Activated CD4-positive, CD25-positive, alpha-beta regulatory T cell treated with anti-CD3 and anti-CD28 coated beads, Interleukin-2, amount 50 U/mL, for 16 hours (primary cell): ENCODE data around the gene ACP5.

ENCODE experiments used
- DNase-seq: peaks from one replicate; pipeline ENCODE4 v3.0.0-alpha.2; 2020; ENCODE audit warnings: low read depth, low spot score

The ACP5 gene

DNA sequence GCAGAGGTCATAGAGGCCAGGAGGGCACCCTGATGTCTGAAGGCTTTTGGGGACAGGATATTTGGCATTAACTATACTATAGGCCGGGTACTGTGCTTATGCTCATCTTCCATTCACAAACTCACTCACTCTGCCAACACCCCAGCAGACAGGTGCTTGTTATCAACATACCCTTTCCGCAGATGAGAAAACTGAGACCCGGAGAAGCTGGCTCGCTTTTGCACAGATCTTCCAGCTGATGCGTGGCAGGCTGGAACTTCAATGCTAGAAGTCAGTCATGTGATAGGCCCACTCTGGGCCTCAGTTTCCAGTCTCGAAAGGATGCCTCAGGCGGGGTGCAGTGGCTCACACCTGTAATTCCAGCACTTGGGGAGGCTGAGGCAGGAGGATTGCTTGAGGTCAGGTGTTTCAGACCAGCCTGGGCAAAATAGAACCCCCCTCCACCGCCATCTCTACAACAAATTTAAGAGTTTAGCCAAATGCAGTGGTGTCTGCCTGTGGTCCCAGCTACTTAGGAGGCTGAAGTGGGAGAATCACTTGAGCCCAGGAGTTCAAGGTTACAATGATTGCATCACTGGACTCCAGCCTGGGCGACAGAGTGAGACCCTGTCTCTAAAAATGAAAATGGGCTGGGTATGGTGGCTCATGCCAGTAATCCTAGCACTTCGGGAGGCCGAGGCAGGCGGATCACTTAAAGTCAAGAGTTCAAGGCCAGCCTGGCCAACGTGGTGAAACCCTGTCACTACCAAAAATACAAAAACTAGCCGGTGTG lies 29.3 kb downstream of the ACP5 start:
- DNase-seq, result no peak

- no peak for DNase-seq
Observed at GRCh38 chr19:11541238-11541637, 36.2 kb downstream of the ACP5 start.

DNA sequence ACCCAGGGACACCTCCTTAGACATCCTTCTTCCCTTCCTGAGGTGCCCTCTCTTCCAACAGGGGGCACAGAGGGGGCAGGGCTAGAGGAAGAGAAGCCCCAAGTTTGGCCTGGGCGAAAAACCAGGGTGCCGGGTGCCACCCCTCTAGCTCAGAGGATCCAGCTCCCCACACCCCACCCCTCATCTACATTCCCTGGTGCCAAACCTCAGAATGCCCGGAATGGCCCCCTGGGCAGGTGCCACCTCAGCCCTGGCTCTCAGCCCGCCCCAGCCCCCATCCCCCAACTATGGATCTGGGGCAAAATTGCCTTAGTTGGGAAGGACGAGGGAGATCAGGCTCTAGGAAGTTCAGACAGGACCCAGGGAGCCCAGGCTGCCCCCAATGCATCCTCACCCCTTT lies 36.8 kb downstream of the ACP5 start:
- no peak for DNase-seq

DNA sequence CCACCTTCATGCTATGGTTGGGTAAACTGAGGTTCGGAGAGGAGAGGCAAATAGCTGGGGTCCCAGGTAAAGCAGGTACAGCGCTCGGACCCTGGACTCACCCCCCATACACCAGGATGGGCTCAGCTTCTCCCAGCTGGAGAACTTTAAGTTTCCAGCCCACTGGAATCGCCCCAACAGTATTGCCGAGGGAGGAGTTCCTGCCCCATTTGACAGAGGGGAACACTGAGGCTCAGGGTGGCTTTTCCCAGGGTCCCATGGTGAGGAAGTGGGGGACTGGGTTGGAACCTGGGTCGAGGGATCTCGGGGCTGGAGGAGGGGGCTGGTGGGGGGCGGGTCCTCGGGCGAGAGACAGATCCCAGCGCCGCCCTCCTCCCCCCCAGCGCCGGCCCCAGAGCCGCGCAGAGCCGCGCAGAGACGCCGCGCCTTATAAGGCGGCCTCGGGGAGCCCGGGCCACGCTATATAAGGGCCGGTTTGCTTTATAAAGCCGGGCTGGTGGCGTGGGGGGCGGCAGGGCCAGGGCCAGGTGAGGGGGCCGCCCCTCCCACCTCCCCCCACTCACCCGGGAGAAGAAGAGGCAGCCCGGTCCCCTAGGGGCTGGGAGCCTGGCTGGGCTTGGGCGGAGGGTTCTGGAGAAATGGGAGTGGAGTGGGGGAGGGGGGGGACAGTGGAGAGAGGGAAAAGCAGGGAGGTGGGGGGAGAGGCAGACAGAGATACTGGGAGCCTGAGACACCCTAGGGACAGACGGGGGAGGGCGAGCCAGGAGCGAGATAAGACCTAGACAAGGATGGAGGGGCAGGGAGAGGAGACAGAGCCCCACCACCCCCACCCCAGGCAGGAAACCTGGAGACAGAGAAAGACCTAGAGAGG lies 37.7 kb downstream of the ACP5 start:
- DNase-seq, result no peak

DNA sequence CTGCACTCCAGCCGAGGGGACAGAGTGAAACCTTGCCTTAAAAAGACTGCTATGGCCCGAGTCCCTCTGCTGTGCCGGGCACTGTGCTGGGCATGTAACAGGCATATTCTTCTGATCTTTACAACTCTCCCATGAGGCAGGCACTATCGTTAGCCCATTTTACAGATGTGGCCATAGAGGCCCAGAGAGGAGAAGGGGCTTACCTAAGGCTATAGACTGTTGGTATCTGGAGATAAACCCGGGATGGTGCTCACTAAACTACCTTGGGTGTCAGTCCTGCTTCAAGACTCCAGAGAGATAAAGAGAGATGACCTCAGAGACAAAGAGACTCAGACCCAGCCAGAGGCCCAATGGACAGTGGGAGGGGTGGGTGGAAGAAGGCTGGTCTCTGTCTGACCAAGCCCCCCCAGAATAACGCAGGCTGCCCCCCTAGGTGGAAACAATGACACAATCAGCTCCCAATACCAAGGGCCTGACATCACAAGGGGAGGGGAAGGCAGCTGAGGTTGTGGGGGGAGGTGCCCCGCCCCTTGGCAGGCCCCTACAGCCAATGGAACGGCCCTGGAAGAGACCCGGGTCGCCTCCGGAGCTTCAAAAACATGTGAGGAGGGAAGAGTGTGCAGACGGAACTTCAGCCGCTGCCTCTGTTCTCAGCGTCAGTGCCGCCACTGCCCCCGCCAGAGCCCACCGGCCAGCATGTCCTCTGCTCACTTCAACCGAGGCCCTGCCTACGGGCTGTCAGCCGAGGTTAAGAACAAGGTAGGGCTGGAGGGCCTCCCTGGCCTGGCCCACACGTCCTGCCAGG lies 39.0 kb downstream of the ACP5 start, which contains the start of gene CNN1:
Gene CNN1, plus strand, starts transcription at position 620 of the 805 bp plus-strand sequence. Its CDS starts 77 bp downstream, at position 697.
- DNase-seq, result no peak

- peak; percentile 67 for DNase-seq
Observed at GRCh38 chr19:11535792-11536595, 41.5 kb downstream of the ACP5 start.

- no peak for DNase-seq
Observed at GRCh38 chr19:11534948-11535347, 42.5 kb downstream of the ACP5 start.

- no peak for DNase-seq
Observed at GRCh38 chr19:11534538-11534937, 42.9 kb downstream of the ACP5 start.

DNA sequence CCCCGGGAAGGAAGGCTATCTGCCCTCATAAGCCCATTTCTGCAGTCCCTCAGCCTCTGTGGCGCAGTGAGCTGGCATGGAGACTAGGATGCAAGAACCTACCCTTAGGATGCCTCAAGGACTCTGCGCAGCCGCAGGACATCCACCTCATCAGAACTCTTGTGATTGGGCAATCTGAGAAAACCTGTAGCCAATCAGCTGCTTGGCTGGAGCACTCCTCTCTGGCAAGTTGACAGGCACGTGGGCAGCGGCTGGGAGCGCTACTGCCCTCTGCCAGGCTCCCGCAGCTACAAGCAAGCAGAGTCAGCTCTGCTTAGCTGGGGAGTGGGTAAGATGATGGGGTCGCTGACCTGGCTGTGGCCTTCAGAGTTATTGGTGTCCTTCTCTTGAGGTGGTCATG lies 47.0 kb downstream of the ACP5 start:
- no peak for DNase-seq

- DNase-seq, result peak; percentile 82
Observed at GRCh38 chr19:11528551-11529341, 48.7 kb downstream of the ACP5 start, which contains the start of gene ECSIT. ECSIT (minus strand) TSS chr19:11529134; CDS start chr19:11519170, 9,964 bp downstream.
